ENCODE measurements around the gene IL21. TPM values are rescaled to one million over a fixed set of nuclear protein-coding genes. Genes with fewer than 3 reads are reported as not detected.

IL21 gene
- total RNA-seq, 4 donors from 2014 or later, result not detected

DNA sequence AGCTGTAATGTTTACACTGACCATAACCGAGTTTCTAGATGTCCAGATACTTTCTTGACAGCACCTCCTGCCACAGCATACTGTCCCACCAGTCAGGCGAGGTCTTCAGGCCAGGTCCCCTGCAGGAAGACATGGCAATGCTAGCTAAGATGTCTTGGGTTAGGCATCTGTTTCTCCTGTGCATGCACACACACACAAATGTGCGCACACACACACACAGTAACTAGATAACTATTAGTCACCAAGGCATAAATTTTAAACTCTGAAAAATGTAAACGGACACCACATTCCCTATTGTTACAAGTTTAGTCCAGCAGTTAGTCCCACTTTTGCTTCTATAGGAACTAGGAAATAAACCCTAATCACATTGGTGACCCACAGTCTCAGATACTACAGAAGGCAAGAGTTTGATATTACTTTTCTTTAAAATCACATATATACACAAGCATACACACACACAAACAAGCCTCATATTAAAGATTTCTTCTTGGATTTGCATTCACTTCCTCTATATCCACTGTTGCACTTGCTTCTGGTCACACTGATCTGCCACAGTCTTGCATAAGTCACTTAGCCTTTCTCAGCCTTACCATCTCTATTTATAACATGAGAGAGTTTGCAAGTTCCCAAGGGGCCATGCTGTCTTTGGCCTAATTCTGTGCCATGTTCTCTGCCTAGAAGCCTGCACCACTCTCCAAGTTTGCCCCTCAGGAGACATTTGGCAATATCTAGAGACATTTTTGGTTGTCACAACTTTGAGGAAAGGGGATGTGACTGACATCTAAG, 32.2 kb downstream of the IL21 start:
- Histone ChIP-seq H3K9me3 (no peaks in the 10 kb centered on the region), H3K4me3 (no peak overlapping the region), H3K27me3 (no peaks in the 10 kb centered on the region), H3K27ac (no peak overlapping the region), H3K36me3 (no peaks in the 10 kb centered on the region), H3K4me1 (no peaks in the 10 kb centered on the region)
- no peak for TF ChIP-seq POLR2A (IDR thresholded peaks at IDR 0.05)
- TF ChIP-seq CTCF (IDR thresholded peaks at IDR 0.05), result no peak
- DNase-seq, result no peak

GRCh38 chr4:122584519-122584918, 36.3 kb downstream of the IL21 start:
- no peak for DNase-seq
- TF ChIP-seq CTCF (IDR thresholded peaks at IDR 0.05), result no peak
- no peak for TF ChIP-seq POLR2A (IDR thresholded peaks at IDR 0.05)
- H3K4me3 ChIP-seq, result no peak overlapping the region
- H3K27ac ChIP-seq, result peak overlapping the region in 1 of 4 donors; percentile 9
- no peaks in the 10 kb centered on the region for H3K4me1 ChIP-seq
- H3K27me3 ChIP-seq, result no peaks in the 10 kb centered on the region
- no peaks in the 10 kb centered on the region for H3K9me3 ChIP-seq
- H3K36me3 ChIP-seq, result no peaks in the 10 kb centered on the region

GRCh38 chr4:122583906-122584305, 37.0 kb downstream of the IL21 start:
- Histone ChIP-seq H3K9me3 (no peaks in the 10 kb centered on the region), H3K27ac (no peak overlapping the region)

GRCh38 chr4:122577808-122578781, 42.8 kb downstream of the IL21 start:
- Histone ChIP-seq H3K9me3 (no peaks in the 10 kb centered on the region), H3K36me3 (no peaks in the 10 kb centered on the region), H3K27me3 (no peaks in the 10 kb centered on the region), H3K4me1 (no peaks in the 10 kb centered on the region), H3K4me3 (no peak overlapping the region), H3K27ac (peak overlapping the region; percentile 19 to 62 (median 32))
- TF ChIP-seq POLR2A (IDR thresholded peaks at IDR 0.05), result no peak
- peak in 5 of 6 experiments; percentile 23 to 61 (median 51) for TF ChIP-seq CTCF (IDR thresholded peaks at IDR 0.05)
- DNase-seq, result peak in 2 of 3 donors; percentile 43 to 83

More at GRCh38 chr4:122583906-122584305, 37.0 kb downstream of the IL21 start:
- Histone ChIP-seq H3K4me1 (no peaks in the 10 kb centered on the region), H3K4me3 (no peak overlapping the region), H3K27me3 (no peaks in the 10 kb centered on the region), H3K36me3 (no peaks in the 10 kb centered on the region)
- no peak for DNase-seq
- TF ChIP-seq POLR2A (IDR thresholded peaks at IDR 0.05) (no peak), CTCF (IDR thresholded peaks at IDR 0.05) (no peak)

GRCh38 chr4:122577189-122577553, 43.7 kb downstream of the IL21 start:
- H3K4me1 ChIP-seq, result no peaks in the 10 kb centered on the region

More at GRCh38 chr4:122577189-122577553, 43.7 kb downstream of the IL21 start:
- no peak for TF ChIP-seq CTCF (IDR thresholded peaks at IDR 0.05)
- no peak for DNase-seq
- Histone ChIP-seq H3K36me3 (no peaks in the 10 kb centered on the region), H3K4me3 (no peak overlapping the region), H3K27ac (no peak overlapping the region), H3K27me3 (no peaks in the 10 kb centered on the region), H3K9me3 (no peaks in the 10 kb centered on the region)

All from Peyer's patch (tissue), 4 donors.